ENCODE results near the gene ITGA2.

Gene ITGA2

GRCh38 chr5:53128481-53128880 lies 139.3 kb downstream of the ITGA2 start:
- TF ChIP-seq RAD21 (IDR thresholded peaks at IDR 0.05; ENCODE audit: low read depth) (no peak), REST (IDR thresholded peaks at IDR 0.05; ENCODE audit: low read depth) (no peak), NFIC (IDR thresholded peaks at IDR 0.05) (no peak), USF1 (IDR thresholded peaks at IDR 0.05) (no peak), FOXM1 (IDR thresholded peaks at IDR 0.05; ENCODE audit: borderline replicate concordance, low read depth) (no peak), TCF12 (IDR thresholded peaks at IDR 0.05; ENCODE audit: low read depth) (no peak), YY1 (IDR thresholded peaks at IDR 0.05; ENCODE audit: low read depth) (no peak), TEAD4 (IDR thresholded peaks at IDR 0.05) (no peak), MAX (IDR thresholded peaks at IDR 0.05) (no peak)

- TF ChIP-seq CREB1 (IDR thresholded peaks at IDR 0.05; ENCODE audit: low read depth) (no peak), USF1 (IDR thresholded peaks at IDR 0.05) (no peak), RAD21 (IDR thresholded peaks at IDR 0.05; ENCODE audit: low read depth) (no peak), TEAD4 (IDR thresholded peaks at IDR 0.05) (no peak), REST (IDR thresholded peaks at IDR 0.05; ENCODE audit: low read depth) (no peak), FOXM1 (IDR thresholded peaks at IDR 0.05; ENCODE audit: borderline replicate concordance, low read depth) (no peak), MAX (IDR thresholded peaks at IDR 0.05) (no peak), YY1 (IDR thresholded peaks at IDR 0.05; ENCODE audit: low read depth) (no peak)
Observed at GRCh38 chr5:53130266-53130665, 141.1 kb downstream of the ITGA2 start.

GRCh38 chr5:53133020-53133419 lies 143.9 kb downstream of the ITGA2 start:
- no peak for TF ChIP-seq MAX (IDR thresholded peaks at IDR 0.05)
- TF ChIP-seq YY1 (IDR thresholded peaks at IDR 0.05; ENCODE audit: low read depth), result no peak
- no peak for TF ChIP-seq NFIC (IDR thresholded peaks at IDR 0.05)
- no peak for TF ChIP-seq FOXM1 (IDR thresholded peaks at IDR 0.05; ENCODE audit: borderline replicate concordance, low read depth)
- no peak for TF ChIP-seq EGR1 (IDR thresholded peaks at IDR 0.05)
- no peak for TF ChIP-seq CEBPB (IDR thresholded peaks at IDR 0.05)
- no peak for TF ChIP-seq RAD21 (IDR thresholded peaks at IDR 0.05; ENCODE audit: low read depth)
- TF ChIP-seq USF1 (IDR thresholded peaks at IDR 0.05), result no peak
- no peak for TF ChIP-seq ZBTB7A (IDR thresholded peaks at IDR 0.05; ENCODE audit: low read depth)
- TF ChIP-seq TEAD4 (IDR thresholded peaks at IDR 0.05), result no peak
- TF ChIP-seq TAF1 (IDR thresholded peaks at IDR 0.05; ENCODE audit: low read depth), result no peak
